ENCODE measurements around the gene DIPK1B.

DIPK1B gene

GRCh38 chr9:136720251-136720897 is 8.0 kb downstream of the DIPK1B start:
- DNase-seq (ENCODE audit: low read depth in 2 of 2): no peak

- DNase-seq (ENCODE audit: low read depth in 2 of 2): no peak
These were observed 8.5 kb downstream of the DIPK1B start for GRCh38 chr9:136720898-136721338.

- no peak for DNase-seq (ENCODE audit: low read depth in 2 of 2)
These were observed 9.1 kb downstream of the DIPK1B start for GRCh38 chr9:136721339-136722092.

- DNase-seq (ENCODE audit: low read depth in 2 of 2): no peak
These were observed 10.0 kb downstream of the DIPK1B start for GRCh38 chr9:136722093-136722968.

- DNase-seq (ENCODE audit: low read depth in 2 of 2): no peak
These were observed 10.6 kb downstream of the DIPK1B start for GRCh38 chr9:136722969-136723356.

GRCh38 chr9:136723362-136723976 is 11.1 kb downstream of the DIPK1B start:
- DNase-seq (ENCODE audit: low read depth in 2 of 2): no peak

GRCh38 chr9:136723989-136724388 is 11.6 kb downstream of the DIPK1B start:
- no peak for DNase-seq (ENCODE audit: low read depth in 2 of 2)

- DNase-seq (ENCODE audit: low read depth in 2 of 2): no peak
These were observed 12.4 kb downstream of the DIPK1B start for GRCh38 chr9:136724772-136725171.

- no peak for DNase-seq (ENCODE audit: low read depth in 2 of 2)
These were observed 13.2 kb downstream of the DIPK1B start for GRCh38 chr9:136725612-136726011.

- no peak for DNase-seq (ENCODE audit: low read depth in 2 of 2)
These were observed 13.7 kb downstream of the DIPK1B start for GRCh38 chr9:136726118-136726517.

GRCh38 chr9:136726631-136727191 is 14.3 kb downstream of the DIPK1B start:
- DNase-seq (ENCODE audit: low read depth in 2 of 2): no peak

- DNase-seq (ENCODE audit: low read depth in 2 of 2): peak; percentile 83 to 88
These were observed 15.7 kb downstream of the DIPK1B start for GRCh38 chr9:136728080-136728547.

GRCh38 chr9:136728548-136729123 is 16.3 kb downstream of the DIPK1B start:
- DNase-seq (ENCODE audit: low read depth in 2 of 2): no peak

GRCh38 chr9:136729144-136729543 is 16.8 kb downstream of the DIPK1B start:
- no peak for DNase-seq (ENCODE audit: low read depth in 2 of 2)

GRCh38 chr9:136729926-136730325 is 17.6 kb downstream of the DIPK1B start:
- no peak for DNase-seq (ENCODE audit: low read depth in 2 of 2)

- no peak for DNase-seq (ENCODE audit: low read depth in 2 of 2)
These were observed 20.2 kb downstream of the DIPK1B start for GRCh38 chr9:136732444-136733178.

- DNase-seq (ENCODE audit: low read depth in 2 of 2): no peak
These were observed 21.2 kb downstream of the DIPK1B start for GRCh38 chr9:136733611-136734010.

- no peak for DNase-seq (ENCODE audit: low read depth in 2 of 2)
These were observed 22.6 kb downstream of the DIPK1B start for GRCh38 chr9:136734837-136735496.

- DNase-seq (ENCODE audit: low read depth in 2 of 2): no peak
These were observed 23.6 kb downstream of the DIPK1B start for GRCh38 chr9:136735812-136736480.

Measured in stimulated activated CD8-positive, alpha-beta memory T cell treated with anti-CD3 and anti-CD28 coated beads, Interleukin-7, amount 100 ng/mL, for 4 hours (primary cell).